NCI-H2107 (cell line): ENCODE results near the gene WDR4.
A peak's percentile ranks its signal among the peaks of the same experiment; 100 is the strongest.
"Not testable (repeated sequence)": the region's sequence is repeated elsewhere in the genome, so short reads cannot be mapped to it uniquely, and the experiment has no call there.

ENCODE experiments used
- DNase-seq: peaks from one replicate; lab custom pipeline; 2025; lab: John Stamatoyannopoulos, UW

WDR4 gene, protein sequence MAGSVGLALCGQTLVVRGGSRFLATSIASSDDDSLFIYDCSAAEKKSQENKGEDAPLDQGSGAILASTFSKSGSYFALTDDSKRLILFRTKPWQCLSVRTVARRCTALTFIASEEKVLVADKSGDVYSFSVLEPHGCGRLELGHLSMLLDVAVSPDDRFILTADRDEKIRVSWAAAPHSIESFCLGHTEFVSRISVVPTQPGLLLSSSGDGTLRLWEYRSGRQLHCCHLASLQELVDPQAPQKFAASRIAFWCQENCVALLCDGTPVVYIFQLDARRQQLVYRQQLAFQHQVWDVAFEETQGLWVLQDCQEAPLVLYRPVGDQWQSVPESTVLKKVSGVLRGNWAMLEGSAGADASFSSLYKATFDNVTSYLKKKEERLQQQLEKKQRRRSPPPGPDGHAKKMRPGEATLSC

DNA sequence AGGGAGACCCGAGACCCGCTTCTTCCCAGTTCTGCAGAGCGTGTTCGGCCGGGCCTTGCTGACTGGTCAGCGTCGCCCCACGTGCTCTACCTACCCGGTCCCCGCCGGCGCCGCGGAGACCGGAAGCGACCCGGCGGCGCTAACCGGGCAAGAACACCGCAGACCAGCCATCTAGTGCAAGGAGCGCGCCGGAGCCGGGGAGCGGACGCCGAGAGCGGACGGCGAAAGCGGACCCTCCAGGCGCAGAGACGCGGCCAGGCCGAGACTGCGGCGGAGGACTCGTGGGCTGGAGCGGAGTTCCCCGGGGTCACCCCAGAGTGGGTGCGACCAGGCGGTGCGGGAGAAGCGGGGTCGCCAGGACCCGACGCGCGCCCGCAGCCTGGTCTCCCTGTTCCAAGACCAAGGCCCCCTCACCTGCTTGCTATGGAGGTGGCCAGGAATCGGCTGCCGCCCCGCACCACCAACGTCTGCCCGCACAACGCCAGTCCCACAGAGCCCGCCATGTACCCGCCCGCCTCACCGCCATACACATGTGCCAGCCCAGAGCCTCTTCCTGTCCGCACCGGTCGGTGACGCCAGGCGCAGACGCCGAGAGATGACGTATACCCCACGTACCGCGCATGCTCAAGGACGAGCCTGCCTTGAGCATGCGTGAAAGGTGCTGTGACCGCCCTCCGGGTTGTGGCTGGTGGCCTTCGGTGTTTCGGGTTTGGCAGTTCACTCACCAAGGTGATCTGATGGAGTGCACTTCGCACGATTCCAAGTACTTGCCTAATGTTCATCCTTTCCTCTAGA is at the start of gene WDR4:
WDR4 (minus strand) TSS at position 547 of the 795 bp plus-strand sequence; CDS start at position 503, 44 bp downstream.
- DNase-seq = peak; percentile 99

DNA sequence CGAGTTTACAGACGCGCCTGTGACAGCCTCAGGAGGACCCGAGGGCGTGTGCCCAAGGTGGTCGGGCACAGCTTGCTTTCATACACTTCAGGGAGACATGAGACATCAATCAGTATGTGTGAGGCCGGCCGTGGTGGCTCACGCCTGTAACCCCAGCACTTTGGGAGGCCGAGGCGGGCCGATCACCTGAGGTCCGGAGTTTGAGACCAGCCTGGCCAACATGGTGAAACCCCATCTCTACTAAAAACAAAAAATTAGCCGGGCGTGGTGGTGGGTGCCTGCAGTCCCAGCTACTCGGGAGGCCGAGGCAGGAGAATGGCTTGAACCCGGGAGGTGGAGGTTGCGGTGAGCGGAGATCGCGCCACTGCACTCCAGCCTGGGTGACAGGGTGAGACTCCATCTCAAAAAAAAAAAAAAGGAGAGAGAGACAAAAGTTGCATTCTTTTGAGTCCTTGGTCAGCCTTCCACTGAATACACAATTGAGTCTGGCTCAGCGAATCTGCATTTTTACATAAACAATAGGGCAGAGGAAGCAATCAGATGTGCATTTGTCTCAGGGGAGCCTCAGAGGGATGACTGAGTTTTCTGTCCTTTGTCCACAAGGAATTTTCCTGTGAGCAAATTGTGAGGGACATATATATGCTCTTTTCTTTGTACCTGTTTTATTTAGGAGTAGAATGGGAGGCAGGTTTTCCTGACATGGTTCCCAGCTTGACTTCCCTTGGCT is 48.3 kb upstream of the WDR4 start:
- DNase-seq = not testable (repeated sequence)

DNA sequence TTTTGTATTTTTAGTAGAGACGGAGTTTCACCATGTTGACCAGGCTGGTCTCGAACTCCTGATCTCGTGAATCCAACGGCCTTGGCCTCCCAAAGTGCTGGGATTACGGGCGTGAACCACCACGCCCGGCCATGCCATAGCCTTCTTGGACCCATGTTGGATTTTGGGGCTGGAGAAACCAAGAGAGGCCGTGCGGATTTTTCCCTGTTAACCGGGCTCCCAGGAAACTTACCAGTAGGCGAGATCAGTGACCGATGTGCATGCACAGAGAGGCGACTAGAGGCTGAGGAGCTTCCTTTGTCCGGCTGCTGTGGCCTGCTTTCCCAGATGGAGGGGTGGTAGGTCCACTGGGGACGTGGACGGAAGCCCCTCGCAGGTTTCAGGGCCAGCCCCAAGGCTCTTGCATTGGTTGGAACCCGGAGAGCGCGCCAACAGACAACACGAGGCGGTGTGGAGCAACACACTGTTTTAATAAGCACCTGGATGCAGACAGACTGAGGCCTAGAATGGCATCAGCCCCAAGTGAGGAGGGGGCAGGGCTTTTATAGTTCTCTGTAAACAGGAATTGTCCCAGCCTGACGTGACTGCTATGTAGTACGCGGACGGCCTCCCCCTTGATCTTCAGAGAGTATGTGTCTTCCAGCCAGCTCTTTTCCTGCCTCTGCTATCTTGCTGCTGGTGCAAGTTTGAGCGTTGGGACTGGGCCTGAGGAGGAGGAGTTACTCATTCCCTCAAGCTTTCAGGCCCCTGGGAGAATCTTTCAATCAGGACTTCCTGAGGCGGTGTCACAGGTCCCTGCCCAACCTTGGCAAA is 46.0 kb upstream of the WDR4 start, which contains the start of gene ERVH48-1:
ERVH48-1 (minus strand) TSS at position 517 of the 813 bp plus-strand sequence. CDS start 6,624 bp downstream, outside the sequence.
- DNase-seq = no peak

DNA sequence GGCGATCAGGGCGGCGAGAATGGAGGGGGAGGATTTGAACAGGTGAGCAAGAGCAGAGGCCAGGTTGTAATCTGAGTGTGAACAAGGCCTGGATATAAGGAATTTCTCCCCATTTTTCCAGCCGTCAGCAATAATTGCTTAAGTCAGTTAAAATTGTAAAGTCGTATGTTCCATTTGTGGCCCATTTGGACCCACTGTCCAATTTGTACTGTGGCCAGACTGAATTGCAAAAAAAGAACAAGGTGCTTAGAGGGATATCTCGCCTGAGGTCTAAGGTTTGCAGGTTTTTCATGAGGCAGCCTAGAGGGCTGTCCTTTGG is 45.1 kb upstream of the WDR4 start:
- DNase-seq = no peak

DNA sequence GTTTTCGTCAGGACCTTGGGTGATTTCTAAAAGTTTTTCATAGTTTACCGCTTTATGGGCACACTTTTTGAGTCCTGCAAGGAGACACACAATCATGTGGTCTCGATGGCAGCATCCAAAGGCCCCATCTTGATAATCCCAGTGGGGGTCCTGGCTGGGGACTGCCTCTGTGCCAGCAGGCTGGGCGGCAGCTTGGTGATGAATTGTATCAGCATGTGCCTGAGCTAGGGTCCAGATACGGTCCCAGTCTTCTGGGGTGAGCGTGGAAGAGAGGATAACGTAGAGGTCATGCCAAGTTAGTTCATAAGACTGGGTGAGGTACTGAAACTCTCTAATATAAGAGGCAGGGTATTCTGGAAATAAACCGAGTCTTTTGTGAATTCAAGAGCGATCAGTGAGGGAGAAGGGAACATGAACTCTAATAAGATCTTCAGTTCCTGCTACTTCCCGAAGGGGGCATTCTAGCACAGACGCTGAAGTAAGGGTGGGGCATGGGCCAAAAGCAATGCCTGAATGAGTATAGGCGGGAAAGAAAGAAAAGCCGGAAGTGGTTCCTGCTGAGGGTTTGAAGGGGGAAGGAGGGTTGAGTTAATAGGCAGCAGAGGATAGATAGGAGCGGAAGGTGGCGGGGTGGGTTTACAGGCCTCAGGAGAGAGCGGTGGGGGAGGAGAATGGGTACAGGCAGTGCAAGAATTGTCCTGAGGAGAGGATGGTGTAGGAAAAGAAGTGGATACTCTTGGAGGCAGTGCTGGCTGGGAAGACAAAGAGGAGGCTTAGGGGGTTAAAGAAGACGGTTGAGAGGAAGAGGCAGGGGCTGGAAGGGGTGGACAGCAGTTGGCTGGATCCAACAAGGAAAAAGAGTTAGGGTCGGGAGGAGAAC is 44.5 kb upstream of the WDR4 start:
- peak; percentile 97 for DNase-seq

DNA sequence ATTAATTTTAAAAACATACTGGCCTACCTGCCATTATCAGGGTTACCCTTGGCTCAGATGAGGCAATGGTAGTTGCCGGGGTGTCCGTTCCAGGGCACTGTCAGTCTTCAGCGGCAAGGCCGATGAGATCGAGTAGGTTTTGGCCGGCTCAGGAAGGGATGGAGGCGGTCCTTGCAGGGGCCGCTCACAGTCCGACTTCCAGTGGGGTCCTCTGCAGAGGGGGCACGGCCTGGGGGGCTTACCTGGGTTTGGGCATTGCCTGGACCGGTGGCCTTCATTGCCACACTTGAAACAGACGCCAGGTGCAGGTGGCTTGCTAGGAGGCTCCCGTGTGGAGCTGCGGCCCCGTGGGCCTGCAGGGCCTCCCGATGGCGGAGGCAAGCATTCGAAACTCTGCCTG is 43.6 kb upstream of the WDR4 start:
- DNase-seq = no peak

DNA sequence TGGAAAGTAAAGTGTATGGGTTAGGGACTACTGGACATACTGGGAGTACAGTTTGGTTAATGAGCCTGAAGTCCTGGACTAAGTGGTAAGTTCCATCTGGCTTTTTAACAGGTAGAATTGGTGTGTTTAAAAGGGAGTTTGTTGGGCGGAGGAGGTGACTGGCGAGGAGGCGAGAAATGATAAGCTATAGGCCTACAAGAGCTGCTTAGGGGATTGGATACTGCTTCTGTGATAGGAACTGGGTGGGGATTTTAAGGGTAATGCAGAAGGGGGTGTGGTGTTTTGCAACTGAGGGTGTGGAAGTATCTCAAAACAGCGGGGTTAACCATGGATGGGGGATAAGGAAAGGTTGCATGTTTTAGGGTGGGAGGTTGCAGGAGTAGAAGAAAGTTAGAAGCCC is 42.6 kb upstream of the WDR4 start:
- DNase-seq = no peak

DNA sequence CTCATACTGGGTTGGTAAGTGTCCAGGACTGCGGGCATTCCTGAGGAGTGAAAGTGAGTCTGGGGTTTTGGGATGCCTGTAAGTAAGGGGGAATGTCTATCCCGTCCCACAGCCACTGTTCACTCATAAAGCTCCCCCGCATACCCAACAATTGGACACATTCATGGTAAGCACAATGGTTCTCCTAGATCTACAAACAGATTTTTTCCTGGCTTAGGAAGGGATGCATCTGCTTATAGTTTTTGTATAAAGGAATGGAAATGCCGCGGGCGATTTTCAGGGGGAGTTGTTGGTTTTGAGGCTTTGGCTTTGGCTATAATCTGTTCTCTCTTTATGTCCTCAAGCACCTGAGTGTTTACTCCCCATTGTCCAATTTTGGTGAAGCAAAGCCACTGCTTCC is 39.0 kb upstream of the WDR4 start:
- no peak for DNase-seq

DNA sequence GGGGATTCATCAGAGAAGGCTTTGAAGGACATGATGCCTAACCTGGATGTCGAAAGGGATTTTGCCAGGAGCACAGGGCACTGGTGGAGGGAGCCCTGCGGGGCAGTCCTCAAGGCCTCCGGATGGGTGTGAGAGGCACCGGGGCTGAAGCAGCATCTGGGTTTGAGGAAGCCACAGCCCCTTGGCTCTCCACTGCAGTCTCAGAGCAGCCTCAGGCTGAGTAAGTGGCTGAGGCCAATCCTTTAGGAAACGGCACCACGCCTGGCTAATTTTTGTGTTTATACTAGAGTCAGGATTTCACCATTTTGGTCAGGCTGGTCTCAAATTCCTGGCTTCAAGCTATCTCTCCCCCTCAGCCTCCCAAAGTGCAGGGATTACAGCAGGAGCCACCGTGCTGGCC is 34.1 kb upstream of the WDR4 start:
- no peak for DNase-seq

DNA sequence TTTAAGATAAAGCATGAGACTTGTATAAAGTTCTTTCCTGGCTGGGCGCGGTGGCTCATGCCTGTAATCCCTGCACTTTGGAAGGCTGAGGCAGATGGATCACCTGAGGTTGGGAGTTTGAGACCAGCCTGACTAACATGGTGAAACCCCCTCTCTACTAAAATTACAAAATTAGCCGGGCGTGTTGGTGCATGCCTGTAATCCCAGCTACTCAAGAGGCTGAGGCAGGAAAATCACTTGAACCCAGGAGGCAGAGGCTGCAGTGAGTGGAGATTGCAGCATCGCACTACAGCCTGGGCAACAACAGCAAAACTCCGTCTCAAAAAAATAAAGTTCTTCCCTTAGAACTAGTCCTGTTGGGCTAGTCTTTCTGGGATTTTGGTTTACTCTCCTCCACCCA is 32.6 kb upstream of the WDR4 start:
- DNase-seq = not testable (repeated sequence)

DNA sequence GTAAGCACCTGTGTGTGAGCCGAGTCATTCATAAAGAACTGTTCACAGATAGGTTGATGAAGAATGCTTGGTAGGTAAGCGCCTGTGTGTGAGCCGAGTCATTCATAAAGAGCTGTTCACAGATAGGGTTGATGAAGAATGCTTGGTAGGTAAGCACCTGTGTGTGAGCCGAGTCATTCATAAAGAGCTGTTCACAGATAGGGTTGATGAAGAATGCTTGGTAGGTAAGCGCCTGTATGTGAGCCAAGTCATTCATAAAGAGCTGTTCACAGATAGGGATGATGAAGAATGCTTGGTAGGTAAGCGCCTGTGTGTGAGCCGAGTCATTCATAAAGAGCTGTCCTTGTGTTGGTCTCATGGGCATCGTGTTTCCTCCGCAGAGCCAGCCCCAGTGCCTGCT is 29.1 kb upstream of the WDR4 start:
- DNase-seq = not testable (repeated sequence)

DNA sequence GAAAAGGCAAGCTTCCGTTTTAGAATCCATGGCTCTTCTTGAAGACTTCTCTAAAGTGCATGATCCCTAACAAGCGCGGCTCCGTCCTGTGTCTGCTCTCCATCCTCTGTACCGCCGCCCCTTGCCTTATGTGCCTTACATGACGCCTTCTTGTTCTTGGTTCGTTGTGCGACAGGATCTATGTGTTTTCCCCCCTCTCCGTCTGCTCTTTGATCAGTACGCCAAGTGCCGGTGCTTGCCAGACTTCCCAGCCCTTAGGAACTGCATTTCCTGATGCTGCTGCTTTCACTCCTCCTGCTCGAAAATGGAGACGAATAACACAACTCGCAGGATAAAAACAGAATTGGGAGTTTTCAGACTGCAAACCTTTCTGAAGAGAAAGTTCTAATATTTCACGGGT is 26.9 kb upstream of the WDR4 start:
- DNase-seq = no peak

DNA sequence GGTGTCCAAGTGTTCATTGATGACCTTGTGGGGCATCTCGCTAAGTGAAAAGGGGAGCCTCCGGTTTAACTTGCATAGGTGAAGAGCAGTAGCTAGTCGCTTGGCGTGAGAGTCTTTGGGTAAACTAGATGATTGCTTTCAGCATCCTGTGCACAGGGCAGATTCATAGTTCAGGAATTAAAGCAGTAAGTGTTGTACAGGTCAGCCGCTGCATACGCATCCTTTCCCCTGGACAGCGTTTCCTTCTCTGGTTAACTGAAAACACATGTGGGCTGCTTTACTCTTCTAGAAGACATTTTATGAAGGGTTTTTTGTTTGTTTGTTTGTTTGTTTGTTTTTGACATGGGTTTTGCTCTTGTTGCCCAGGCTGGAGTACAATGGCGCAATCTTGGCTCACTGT is 25.9 kb upstream of the WDR4 start:
- no peak for DNase-seq

DNA sequence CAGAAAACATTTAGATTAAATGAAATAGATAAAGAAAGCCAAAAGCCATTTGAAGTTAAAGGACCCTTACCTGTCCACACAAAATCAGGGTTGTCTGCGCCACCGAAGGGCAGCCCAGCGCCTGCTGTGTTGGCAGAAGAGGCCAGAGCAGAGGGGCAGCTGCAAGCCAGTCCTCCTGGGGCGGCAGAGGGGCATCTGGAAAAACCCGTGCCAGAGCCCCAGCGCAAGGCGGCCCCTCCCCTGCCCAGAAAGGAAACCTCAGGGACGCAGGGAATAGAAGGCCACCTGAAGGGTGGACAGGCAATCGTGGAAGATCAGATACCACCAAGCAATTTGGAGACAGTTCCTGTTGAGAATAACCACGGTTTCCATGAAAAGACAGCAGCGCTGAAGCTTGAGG is 24.5 kb upstream of the WDR4 start:
- DNase-seq = no peak

DNA sequence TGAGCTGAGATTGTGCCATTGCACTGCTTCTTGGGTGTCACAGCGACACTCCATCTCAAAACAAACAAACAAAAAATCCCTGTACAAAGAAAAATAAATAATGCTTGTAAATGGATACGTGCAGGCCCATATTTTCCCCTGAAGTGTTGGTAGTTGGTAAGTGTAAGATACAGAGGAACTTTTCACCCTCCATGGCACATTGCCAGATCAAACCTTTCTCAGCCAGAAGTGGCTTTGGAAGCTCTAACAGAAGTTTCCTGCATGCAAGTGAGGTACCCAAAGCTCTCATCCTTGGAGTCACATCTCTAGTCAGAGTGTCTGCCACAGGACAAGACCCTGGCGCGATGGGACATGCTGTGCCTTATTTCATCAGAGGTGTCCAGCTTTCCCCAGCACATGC is 21.1 kb upstream of the WDR4 start:
- no peak for DNase-seq

DNA sequence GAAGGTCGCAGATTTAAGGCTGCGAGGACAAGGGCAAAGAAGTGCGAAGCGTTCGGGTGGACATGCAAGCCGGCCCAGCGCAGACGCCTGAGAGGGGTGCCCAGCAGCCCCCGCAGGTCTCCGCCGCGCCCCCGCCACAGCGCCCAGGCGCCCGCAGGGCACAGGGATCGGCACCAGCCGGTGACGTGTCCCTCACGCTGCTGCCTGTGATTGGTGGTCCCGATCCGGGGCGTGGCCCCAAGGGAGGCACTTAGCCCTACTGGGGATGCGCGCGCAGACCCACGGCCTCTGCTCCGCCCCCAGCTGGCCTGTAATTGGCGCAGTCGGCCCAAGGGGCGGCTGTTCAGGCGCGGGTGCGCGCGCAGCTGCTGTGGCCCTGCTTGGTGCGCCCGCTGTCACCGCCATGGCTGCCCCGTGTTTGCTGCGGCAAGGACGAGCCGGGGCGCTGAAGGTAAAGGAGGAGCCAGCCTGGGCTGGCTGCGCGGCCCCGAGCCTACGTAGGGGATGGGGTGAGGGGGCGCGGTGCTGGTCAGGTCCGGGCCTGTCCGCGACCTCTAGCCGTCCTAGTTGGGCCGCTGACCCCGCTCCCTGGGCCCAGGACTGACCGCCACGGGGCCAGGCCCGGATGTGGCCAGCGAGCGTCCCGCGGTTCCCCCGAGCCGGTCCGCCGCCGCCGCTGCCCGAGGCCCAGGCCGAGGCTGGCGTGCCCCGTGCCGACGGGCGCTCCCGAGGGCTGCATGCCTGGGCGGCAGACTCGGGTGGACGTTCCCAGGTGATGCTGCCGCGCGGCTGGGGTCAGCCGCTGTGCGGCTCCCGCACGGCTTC is 13.8 kb upstream of the WDR4 start, which contains the start of gene NDUFV3:
NDUFV3 (plus strand) TSS at position 379 of the 825 bp plus-strand sequence; CDS start at position 404, 25 bp downstream.
- peak; percentile 99 for DNase-seq

DNA sequence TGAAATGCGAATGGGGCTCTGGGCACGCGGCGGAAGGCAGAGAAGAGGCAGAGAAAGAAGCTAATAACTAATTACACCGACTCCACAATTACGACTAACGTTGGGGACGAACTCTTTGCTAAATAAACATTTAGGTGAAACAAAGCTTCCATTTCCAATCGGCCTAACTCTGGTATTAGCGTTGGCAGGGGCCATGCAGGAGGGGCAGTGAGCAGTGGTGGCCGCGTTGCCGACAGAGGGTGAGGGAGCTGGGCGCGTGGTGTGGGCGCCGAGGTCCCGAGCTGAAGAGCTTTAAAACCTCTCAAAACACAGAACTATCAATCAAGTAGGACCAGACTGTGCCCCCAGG is 13.2 kb upstream of the WDR4 start:
- no peak for DNase-seq

DNA sequence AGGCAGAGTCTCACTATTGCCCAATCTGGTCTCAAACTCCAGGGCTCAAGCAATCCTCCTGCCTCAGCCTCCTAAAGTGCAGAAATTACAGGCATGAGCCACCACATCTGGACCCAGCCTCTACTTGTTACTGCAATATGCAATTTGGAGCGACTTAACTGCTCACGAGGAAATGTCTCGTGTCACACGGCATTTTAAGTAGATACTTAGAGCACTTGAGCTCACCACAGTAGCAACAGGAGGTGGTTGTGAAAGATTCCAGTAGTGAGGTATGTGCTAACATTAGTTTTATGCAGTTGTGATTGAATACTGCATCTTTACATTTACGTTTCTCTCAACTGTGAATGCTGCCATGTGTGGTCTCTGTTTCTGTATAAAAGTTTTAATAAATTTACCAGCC is 8.0 kb upstream of the WDR4 start:
- DNase-seq = peak; percentile 10

DNA sequence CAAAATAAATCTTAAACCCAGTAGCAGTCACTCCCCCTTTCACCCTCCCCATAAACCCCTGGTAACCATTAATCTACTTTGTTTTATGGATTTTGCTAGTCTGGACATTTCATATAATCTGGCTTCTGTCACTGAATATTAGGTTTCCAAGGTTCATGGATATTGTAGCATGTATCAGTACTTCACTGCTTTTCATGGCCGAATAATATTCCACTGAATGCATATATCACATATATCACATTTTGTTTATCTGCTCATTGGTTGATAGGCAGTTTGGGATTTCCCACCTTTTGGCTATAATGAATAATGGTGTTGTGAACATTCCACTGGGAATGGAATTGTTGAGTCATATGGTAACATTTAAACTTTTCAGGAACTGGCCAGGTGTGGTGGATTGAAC is 4.6 kb upstream of the WDR4 start:
- no peak for DNase-seq

DNA sequence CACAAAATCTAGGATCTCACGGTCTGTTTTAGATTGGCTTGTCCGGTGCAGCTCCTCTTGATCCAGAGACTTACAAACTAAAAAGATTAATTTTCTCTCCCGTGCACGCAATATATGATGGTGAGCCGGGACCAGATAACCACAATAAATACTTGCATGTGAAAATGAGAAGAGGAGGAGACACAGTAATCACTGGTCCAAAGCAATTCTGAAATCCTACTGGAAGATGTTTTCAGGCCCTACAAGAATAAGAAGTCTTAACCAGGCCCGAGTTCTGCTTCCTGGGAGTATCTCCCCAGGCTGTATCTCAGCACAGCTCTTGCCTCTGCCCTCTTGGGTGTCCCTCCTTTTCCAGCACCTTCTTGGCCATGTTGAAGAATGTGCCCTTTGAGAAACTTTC is 1.0 kb upstream of the WDR4 start:
- DNase-seq = no peak
